ENCODE results near the gene ESAM.

The ESAM gene, protein sequence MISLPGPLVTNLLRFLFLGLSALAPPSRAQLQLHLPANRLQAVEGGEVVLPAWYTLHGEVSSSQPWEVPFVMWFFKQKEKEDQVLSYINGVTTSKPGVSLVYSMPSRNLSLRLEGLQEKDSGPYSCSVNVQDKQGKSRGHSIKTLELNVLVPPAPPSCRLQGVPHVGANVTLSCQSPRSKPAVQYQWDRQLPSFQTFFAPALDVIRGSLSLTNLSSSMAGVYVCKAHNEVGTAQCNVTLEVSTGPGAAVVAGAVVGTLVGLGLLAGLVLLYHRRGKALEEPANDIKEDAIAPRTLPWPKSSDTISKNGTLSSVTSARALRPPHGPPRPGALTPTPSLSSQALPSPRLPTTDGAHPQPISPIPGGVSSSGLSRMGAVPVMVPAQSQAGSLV

DNA sequence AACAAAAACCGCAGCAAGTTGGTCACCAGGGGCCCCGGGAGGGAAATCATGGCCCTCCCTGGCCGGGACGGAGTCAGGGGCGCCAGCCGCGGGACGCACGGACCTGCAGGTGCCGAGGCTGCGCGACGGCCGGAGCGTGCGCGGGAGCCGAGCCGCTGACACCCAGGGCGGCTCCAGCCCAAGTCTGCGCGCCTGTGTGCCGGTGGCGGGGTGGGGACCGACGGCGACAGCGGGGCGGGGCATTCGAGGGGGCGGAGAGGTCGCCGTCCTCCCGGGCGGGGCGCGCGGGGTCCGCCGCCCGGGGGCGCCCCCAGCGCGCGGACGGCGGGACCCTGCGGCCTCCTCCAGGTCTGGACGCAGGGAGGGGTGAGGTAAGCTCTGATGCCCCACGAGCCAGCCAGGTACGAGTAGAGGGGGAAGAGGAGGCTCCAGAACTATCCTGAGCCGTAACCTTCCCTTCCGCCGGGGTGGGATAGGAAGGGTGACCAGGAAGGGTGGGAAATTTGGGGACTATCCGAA is at the start of gene ESAM:
Gene ESAM (minus strand): TSS at position 186 of the 519 bp plus-strand sequence. CDS start 136 bp downstream, at position 50.
- DNase-seq (peak; percentile 80), ATAC-seq (peak; percentile 79)

DNA sequence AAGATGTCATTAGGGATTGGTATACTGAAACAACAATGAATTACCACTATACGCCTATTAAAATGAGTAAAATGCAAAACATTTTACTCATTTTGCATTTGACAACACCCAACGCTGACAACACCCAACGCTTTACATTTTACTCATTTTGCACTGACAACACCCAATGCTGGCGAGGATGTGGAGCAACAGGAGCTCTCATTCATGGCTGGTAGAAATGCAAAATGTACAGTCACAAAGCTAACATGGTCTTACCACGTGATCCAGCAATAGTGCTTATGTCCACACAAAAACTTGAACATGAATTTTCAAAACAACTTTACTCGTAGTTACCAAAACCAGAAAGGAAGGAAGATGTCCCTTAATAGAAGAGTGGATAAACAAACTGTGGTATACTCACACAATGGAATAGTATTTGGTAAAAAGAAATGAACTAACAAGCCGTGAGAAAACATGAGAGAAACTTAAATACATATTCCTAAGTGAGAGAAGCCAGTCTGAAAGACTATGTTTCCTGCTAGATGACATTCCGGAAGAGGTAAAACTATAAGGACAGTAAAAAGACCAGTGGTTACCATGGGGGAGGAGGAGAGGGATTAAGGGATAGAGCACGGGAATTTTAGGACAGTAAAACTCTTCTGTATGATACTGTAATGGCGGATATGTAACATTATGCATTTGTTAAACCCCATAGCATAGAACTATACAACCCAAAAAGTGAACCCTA is 49.5 kb upstream of the ESAM start:
- DNase-seq (no peak), ATAC-seq (no peak)

DNA sequence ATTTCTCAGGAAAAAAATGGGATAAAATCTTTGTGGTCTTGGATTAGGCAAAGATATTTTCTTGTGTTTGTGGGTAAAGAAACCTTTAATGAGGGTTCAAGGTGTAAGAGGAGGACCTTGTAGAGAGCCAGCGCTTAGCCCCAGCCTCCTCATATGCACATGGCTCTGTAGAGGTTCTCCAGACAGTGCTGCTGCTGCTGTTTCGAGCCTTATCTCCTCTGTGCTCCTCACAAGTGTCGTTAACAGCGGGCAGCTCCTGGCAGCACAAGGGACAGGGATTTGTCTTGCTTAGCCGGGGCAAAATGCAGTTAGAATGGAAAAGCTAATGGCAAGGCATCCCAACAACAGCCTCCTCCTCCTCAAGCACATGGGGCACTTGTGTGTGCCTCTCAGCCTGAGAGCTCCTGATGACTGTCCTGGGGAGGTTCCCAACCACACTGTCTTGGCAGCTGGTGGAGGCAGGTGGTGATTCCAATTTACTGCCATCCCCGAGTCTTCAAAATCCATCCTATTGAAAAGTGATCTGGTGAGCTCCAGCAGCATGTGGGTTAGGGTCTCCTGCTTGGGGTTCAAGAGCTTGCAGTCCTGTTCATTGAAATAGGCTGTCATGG is 45.7 kb upstream of the ESAM start:
- DNase-seq = no peak
- no peak for ATAC-seq

DNA sequence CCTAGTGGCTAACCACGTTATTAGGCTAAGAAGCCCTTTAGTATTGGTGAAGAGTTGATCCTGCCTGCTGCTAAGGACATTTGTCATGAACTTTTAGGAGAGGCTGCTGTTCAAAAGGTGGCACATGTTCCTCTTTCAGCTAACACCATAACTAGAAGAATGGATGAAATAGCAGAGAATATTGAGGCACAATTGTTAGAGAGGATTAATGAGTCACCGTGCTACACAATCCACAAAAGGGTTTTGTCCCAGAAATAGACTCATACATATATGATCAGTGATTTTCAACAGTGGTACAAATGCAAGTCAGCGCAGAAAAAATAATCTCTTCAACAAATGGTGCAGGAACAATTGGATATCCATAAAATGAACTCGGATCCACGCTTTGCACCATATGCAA is 45.1 kb upstream of the ESAM start:
- ATAC-seq (no peak), DNase-seq (no peak)

DNA sequence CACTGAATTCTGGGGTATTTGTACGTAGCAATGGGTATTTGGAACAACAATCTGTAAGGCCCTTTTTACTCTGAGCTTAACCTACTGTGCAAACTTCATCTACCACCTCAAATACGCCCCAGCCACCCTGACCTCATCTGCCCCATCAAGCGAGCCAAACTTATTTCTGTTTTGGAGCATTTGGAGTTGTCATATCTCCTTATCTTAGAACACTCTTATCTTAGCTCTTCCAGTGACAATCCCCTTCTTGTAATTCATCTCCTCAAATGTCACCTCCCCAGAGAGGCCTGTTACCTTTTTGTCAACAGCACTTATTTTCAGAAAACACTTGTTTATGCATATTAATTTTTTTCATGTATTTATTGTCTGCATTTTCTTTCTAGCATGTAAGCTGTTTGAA is 42.8 kb upstream of the ESAM start:
- DNase-seq (no peak), ATAC-seq (no peak)

DNA sequence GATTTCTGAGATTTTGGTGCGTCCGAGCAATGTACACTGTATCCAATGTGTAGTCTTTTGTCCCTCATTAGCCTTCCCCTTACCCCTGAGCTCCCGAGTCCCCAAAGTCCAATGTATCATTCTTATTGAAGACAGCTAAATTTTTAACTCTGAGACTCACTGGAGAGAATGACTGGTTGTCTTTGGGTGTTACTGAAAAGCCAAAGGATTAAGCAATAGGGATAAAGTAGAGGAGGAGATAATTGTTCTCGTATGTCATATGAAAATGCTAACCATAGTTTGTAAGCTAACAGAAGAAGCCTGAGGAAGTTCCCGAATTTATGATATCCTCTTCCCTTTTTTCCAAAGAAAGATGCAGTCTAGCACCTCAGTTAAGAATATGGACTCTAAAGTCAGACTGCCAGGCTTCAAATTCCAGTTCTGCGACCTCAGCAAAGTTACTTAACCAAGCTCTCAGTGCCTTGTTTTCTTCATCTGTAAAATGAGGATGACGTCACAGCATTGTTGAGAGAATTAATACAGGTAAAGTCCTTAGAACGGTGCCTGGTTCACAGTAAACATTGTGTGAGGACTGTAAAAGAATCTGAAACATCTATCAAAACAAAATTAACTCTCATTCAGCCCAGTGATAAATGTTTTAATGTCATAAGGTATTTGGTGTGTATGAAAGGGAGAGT is 39.7 kb upstream of the ESAM start:
- ATAC-seq = no peak
- no peak for DNase-seq

DNA sequence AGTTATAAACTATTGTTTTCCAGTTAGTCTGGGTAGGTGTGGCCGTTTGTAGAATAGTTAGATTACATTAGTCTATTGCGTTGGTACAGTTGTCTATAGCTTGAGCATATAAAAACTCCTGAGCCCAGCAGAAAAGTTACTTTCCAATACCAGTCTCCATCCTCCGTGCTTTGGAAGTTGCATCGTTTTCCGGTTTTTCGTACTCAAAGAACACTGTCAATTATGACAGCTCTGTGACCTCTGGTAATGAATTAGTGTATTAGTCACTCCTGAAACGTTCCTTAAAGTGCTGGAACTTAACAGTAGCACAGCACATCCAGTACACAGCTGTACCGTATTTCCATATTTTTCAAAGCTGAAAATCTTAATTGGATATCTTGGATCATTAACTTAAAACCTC is 38.9 kb upstream of the ESAM start:
- ATAC-seq = no peak

DNA sequence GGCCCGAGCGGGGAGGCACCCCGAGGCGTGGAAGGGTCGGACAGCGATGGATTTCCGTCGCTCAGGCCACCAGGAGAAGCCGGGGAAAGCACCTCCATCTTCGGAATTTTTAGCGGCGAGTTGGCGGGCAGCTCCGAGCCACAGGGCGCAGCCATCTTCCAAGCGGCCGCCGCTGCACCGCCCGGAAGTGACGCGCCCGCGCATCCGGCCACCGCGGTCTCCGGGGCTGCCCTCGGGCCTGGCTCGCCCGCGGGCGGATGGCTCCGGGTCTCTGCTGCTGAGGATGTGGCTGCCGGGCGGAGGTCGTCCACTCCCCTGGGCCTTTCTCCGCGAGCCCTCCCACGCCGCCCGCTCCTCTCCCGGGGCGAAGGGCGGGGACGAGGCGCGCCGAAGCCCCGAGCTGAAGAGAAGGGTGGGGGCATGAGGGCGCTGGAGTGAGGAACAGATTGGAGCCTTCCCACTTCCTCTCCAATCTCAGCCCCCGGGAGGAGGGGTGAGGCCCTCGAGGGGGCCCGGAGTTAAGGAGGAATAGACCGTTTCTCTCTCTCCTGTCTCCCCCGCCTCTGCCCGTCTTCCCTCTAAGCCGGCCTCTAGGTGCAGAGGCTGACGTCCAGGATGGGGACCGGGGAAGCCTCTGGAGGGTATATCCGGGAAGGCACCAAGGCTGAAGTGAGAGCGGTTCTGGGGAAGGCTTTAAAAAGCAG is 38.3 kb upstream of the ESAM start, which contains the start of gene MSANTD2:
Gene MSANTD2 (minus strand): TSS at position 181 of the 704 bp plus-strand sequence. CDS start 26 bp downstream, at position 155.
- DNase-seq (peak; percentile 88), ATAC-seq (peak; percentile 93)

More for the DNA sequence above, 38.9 kb upstream of the ESAM start:
- no peak for DNase-seq

DNA sequence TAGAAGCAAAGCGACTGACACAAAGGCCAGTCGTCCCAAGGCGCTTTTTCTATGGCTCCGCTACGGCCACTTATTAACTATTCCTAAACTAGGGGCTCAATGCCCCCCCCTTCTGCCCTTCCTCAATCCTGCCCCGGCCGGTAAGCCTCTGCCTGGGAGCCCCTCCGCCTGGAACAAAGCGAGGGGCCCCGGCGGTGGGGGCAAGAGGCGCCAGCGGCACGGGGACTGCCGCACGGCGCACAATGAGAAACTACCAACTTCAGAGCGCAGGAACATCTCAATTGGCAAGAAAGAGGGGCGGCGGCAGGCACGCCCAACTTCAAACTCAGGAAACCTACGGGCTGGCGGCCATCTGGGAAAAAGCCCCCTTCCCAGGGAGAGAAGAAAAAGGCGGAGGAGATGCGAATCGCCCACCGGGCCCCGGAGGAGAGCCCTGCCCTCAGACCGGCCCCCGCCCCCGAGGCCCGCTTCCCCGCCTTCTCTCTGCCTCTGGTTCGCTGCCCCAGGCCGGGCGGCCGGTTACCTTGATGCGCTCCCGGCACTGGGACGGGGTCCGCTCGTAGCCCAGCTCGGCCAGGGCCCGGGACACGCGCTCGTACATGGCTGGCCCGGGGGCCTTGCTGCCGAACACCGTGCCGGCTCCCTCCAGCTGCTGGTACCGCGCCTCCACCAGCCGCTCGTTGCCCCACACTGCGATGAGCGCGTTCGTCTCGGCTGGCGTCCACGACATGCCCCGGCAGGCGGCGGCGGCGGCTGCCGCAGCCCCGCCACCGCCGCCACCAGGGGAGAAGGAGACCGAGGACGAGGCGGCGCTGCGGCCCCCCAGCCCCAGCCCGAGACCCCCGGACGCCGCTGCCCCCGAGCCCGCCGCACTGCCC is 37.5 kb upstream of the ESAM start:
- peak; percentile 57 for ATAC-seq
- peak; percentile 53 for DNase-seq

DNA sequence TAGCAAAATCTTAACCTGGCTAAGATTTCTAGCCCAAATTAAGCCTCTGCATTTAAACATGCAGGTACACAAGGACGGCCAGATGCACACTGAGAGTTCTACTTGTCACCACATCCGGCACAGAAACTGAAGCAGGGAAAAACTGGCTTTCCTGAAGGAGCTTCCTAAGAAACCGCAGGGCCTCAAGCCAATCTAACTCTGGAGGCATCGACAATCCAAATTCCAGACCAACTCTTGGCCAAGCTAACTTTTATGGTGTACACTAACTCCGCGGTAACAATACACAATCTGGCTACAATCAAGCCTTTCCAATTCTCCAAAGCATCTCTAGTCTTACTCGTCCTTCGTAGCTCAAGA is 36.9 kb upstream of the ESAM start:
- DNase-seq (no peak), ATAC-seq (no peak)

DNA sequence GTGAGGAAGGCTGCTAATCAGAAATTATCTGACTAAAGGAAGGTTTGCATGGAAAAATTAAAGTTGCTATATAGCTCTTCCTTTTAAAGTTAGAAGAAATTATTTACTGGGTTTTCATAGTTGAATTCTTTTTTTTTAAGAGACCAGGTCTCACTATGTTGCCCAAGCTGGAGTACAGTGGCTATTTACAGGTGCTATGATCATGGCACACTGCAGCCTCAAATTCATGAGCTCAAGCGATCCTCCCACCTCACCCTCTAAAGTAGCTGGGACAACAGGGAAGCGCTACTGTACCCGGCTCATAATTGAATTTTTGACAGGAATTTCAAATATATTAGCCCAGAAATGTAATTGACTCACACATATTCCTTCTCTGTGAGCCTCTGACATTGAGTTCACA is 34.2 kb upstream of the ESAM start:
- no peak for ATAC-seq
- no peak for DNase-seq

DNA sequence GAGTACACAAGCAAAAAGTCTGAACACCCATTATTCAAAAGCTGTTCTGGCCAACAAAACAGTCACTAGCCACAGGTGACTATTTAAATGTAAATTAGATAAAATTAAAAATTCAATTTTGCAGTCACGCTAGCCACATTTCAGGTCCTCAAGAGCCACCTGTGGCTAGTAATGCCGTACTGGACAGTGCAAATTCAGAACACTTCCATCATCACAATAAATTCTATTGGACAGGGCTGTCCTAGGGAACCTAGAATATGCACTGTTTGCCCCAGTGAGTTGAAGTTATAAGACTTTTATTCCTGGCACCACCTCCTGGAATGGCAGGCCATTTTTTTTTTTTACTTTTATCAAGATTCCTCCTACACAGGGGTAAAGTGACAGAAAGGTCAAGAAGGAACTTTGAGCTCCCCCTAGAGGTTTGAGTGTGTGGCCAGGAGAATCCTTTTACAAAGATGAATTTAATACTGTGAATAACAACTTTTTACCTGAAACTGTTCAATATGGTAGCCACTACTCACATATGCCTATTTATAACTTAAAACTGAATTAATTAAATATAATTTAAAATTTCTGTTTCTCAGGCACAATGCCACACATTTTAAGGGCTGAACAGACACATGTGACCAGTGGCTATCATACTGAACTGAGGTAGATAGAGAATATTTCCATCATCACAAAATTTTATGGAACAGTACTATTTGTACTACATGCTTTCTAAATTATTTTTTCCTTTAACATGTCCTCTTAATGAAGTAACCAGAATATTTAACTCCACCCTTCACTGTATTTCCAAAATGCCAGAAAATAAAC is 31.6 kb upstream of the ESAM start:
- ATAC-seq = peak; percentile 61
- no peak for DNase-seq

DNA sequence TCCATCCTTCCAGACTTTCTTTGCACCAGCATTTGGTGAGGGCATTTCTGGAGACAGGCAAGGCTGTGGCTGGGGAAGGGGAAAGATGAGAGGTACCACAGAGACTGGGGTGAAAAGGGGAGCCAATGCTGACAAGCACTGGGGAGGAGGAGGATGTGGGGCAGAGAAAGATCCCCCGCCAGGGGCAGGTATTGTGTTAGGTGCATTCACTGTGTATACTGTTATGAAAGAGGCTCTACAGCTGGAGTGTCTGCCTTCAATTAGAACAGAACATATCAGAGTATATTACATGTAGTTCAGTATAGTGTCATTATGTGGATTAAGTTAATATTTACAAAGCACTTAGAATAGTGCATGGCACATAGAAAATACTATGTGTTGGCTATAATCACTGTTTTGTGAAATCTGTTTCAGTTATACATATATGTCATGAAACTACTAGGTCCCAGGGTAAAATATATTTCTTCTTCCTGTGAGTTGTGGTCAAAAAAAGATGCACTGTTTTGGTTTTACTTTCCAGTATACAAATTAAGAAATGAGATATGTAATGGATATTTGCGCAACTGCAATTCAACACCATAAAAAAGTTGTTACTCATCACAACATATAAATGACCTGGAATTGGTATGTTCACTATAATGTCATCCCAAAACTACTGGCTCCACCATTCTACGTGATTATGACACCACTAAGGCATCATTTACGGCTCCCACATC is 29.7 kb upstream of the ESAM start:
- no peak for DNase-seq
- no peak for ATAC-seq

DNA sequence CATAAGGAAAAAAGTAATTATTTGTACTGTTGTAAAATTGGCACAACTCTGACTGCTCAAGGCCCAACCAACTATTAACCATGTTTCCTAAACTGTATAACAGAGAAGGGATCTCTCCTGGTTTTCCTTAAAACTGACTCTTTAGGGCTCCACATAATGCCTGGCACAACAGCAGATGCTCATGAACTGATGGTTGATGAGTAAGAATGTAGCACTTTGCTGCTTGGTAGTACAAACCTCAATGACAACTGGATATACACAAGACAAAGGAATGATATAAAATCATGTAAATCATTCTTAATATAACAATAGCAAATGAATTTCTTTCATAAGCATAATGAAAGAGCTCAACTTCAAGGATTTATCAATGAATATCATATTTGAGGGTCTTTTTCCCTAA is 26.4 kb upstream of the ESAM start:
- ATAC-seq = no peak
- DNase-seq = no peak

DNA sequence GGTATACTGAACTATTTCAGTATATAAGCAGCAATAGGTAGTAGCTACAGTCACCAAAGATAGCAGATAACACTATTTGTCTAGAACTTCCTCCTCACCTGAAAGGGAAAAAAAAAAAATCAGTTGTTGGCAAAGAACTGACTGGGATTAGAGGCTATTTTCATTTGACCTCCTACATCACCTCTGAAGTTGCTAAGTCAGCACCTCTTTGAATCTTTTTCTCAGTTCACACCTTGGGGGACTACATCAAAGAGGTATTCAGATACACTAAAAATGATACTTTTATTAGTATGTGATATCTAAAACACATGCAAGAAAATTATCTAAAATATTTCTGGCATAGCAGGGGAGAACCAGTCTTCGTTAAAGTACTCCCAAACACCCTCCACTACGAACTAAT is 22.0 kb upstream of the ESAM start:
- DNase-seq (no peak), ATAC-seq (no peak)

DNA sequence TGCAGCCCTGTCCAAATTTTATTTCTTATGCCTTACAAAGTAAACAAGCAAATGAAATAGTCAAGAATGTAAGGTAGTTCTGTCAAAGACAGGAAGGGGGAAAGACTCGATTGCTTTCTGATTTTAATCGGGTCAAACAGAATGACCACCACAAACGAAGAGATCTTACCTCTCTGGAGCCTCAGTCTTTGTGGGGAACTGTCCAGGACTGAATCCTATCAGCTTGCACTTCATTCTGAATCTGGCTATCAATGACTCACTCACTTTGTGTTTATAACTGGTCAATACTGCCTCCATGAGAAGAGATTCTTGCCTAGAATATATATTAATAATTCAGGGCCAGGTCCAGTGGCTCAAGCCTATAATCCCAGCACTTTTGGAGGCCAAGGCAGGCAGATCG is 20.9 kb upstream of the ESAM start:
- no peak for DNase-seq
- ATAC-seq = no peak

DNA sequence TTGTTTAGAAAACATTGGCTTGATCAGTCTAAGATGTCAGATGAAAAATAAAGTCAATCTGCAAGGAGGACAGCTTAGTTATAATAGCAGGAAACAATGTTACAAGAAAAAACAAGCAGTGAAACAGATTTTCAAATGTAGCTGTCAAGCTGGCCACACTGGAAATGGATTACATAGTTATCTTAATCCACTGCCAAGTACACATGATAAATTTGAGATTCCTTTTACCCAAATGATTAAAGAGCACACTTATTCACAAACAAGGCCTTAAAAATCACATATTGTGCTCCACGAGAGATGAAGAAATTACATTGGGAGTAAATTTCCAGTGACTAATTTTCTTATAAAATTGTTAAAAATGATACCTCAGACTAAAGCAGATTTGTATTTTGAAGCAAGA is 17.5 kb upstream of the ESAM start:
- DNase-seq (no peak), ATAC-seq (no peak)

DNA sequence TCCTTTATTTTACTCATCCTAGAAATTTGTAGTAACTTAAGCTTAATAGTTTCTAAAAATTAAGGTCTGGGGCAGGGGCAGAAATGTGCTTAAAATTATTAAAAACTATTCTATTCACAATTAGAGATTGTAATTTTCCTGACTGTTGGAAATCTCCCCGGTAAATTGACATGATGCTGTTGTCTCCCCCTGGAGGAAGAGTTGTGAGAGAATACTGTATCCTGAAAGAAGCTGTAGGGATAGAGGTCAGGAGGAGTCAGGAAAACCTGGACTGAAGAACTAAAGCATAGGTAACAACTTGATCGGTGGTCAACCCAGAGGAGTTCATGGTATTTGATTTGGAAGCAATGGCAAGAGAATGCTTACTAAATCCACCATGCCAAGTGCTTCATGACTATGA is 16.2 kb upstream of the ESAM start:
- DNase-seq (no peak), ATAC-seq (no peak)
